Activated CD8-positive, alpha-beta T cell treated with anti-CD3 and anti-CD28 coated beads for 36 hours (primary cell): ENCODE results near the gene BTG4. TPM values are rescaled to one million over a fixed set of nuclear protein-coding genes. Genes with fewer than 3 reads are reported as not detected.

Source experiments
- ATAC-seq: fragments of 200-7000 bp; cut with Tn5 transposase; one replicate; pipeline ENCODE4 v1.10.0; 2021; ENCODE audit warnings: mild to moderate bottlenecking, moderate library complexity
- CTCF ChIA-PET: fragments of 350-600 bp; sonication (Branson Sonifier 250); formaldehyde crosslinking; loops from one replicate; lab custom pipeline; 2021; ENCODE audit warnings: antibody characterized with exemption; lab: Charles Lee
- POLR2A ChIA-PET: fragments of 350-600 bp; sonication (Branson Sonifier 250); formaldehyde crosslinking; loops from one replicate; lab custom pipeline; 2021; ENCODE audit warnings: antibody characterized with exemption; lab: Charles Lee
- DNase-seq: peaks from one replicate; pipeline ENCODE4 v3.0.0-alpha.2; 2020
- H3K27ac Mint-ChIP-seq: one replicate; pipeline ENCODE4 v1.8.0; 2021; ENCODE audit warnings: mild to moderate bottlenecking, mixed read lengths
- H3K27me3 Mint-ChIP-seq: one replicate; pipeline ENCODE4 v1.8.0; 2021; ENCODE audit warnings: mixed read lengths
- H3K36me3 Mint-ChIP-seq: one replicate; pipeline ENCODE4 v1.8.0; 2021; ENCODE audit warnings: low read depth, mixed read lengths
- H3K4me1 Mint-ChIP-seq: one replicate; pipeline ENCODE4 v1.8.0; 2021; ENCODE audit warnings: low read depth, mixed read lengths
- H3K4me3 Mint-ChIP-seq: one replicate; pipeline ENCODE4 v1.8.0; 2021; ENCODE audit warnings: mild to moderate bottlenecking, moderate library complexity, mixed read lengths
- H3K9me3 Mint-ChIP-seq: one replicate; pipeline ENCODE4 v1.8.0; 2021; ENCODE audit warnings: mixed read lengths
- intact Hi-C: fragments of 100-400 bp; cut with micrococcal nuclease; formaldehyde crosslinking; loops from one replicate; pipeline ENCODE4 v1.10.0; 2022
- total RNA-seq, 2 experiments: library from RNA; stranded (reverse); gene quantifications; one replicate each; pipeline ENCODE4 v1.2.3, GENCODE V29; 2021
- TF ChIP-seq, protein P1 (sequence below): fragments of 200-600 bp; IDR thresholded peaks from one replicate; pipeline ENCODE4 v1.8.0; 2022; ENCODE audit warnings: antibody characterized with exemption, mild to moderate bottlenecking

Gene BTG4
- total RNA-seq, 2 experiments from 2014 or later = 0.36 to 0.98 TPM

DNA sequence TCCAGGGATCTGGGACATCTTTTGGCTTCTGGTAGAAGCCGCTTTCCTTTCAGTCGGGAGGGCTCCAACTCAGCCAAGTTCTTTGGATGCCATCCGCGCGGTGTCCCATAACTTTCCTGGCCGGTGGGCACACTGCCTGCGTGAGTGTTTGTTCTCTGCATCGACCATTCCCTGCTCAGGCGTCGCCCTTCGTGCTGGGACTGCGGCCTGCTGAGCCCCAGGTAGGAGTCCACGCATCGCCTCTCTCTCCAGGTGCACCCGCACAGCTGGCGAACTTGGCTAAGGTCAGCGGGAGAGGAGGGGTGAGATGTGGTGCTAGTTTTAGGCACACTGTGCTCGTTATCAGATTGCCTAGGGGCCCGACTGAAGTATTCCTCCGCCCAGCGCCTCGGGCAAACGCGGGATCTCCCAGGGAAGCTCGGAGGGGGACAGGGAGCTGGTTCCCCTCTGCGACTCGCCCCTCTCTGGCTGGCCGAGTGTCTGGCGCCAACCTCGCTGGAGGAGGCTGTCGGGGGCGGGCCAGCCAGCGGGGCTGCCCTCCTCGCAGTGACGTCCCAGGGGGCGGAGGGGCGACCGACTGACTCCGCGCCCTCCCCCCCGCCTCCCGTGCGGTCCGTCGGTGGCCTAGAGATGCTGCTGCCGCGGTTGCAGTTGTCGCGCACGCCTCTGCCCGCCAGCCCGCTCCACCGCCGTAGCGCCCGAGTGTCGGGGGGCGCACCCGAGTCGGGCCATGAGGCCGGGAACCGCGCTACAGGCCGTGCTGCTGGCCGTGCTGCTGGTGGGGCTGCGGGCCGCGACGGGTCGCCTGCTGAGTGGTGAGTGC lies 28.1 kb upstream of the BTG4 start, which contains the start of gene LAYN:
Gene LAYN (plus strand): TSS at position 607 of the 823 bp plus-strand sequence. CDS start 124 bp downstream, at position 731.
- peaks cover 22% of the 10 kb centered on the region for H3K27me3 Mint-ChIP-seq
- peaks cover 48% of the 10 kb centered on the region for H3K4me1 Mint-ChIP-seq
- H3K9me3 Mint-ChIP-seq = no peaks in the 10 kb centered on the region
- DNase-seq (peak; percentile 88), ATAC-seq (peak; percentile 59)
- peak within 1 kb of the TSS; percentile 75 for H3K4me3 Mint-ChIP-seq
- peaks cover 42% of the 10 kb centered on the region for H3K36me3 Mint-ChIP-seq
- ChIA-PET POLR2A (interaction anchor here (0.6 to 2.5 kb wide), 11 partner anchors 9 to 80 kb away, joined by 3 to 7 read pairs (median 4); no protein-coding TSS in a partner anchor), CTCF (interaction anchor here (0.9 to 6.5 kb wide), 6 partner anchors 8 to 94 kb away, joined by 3 to 35 read pairs (median 6); no protein-coding TSS in a partner anchor)
- TF ChIP-seq, protein P1, sequence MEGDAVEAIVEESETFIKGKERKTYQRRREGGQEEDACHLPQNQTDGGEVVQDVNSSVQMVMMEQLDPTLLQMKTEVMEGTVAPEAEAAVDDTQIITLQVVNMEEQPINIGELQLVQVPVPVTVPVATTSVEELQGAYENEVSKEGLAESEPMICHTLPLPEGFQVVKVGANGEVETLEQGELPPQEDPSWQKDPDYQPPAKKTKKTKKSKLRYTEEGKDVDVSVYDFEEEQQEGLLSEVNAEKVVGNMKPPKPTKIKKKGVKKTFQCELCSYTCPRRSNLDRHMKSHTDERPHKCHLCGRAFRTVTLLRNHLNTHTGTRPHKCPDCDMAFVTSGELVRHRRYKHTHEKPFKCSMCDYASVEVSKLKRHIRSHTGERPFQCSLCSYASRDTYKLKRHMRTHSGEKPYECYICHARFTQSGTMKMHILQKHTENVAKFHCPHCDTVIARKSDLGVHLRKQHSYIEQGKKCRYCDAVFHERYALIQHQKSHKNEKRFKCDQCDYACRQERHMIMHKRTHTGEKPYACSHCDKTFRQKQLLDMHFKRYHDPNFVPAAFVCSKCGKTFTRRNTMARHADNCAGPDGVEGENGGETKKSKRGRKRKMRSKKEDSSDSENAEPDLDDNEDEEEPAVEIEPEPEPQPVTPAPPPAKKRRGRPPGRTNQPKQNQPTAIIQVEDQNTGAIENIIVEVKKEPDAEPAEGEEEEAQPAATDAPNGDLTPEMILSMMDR = no peak
- intact Hi-C loops = loop anchor here (10.0 kb wide), 1 partner anchor 86 kb away; no protein-coding TSS in a partner anchor
- peak within 1 kb of the TSS; percentile 80 for H3K27ac Mint-ChIP-seq

DNA sequence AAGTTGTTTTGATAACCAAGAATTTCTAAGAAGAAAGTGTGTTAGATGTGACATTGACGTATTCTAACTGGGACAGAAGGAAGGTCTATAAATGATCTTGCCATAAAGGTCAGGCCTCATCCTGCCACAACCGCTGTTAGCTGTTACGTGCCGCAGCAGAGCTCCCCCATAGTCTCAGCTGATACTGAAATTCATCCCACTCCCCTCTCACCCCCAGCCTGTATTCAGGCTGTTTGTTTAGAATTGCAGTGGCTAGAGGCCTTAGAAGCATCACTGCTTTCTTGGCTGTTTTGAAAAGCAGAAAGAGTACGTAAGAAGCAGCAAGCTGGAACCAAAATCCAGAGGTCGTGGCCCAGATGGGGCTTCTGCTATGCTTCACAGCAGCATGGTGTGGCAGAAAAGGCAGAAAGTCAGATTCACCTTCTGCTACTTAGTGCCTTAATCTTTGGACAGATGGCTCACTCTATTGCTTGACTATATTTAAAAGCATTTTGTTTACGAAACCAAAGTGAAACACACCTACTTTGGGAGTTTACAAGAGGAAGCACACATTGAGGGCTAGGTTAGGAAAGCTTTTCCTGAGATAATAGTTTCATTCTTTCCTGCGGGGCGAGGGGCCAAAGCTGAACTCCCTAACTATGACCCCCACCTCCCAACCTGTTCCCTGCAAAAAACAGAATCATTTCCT lies 27.4 kb upstream of the BTG4 start:
- Mint-ChIP-seq H3K27me3 (peaks cover 24% of the 10 kb centered on the region), H3K36me3 (peaks cover 35% of the 10 kb centered on the region), H3K4me1 (peaks cover 55% of the 10 kb centered on the region), H3K27ac (peak overlapping the region; percentile 80), H3K4me3 (peak overlapping the region; percentile 75), H3K9me3 (no peaks in the 10 kb centered on the region)
- ATAC-seq = peak; percentile 69
- peak; percentile 87 for DNase-seq
- POLR2A ChIA-PET = interaction anchor here (0.6 to 2.5 kb wide), 13 partner anchors 8 to 80 kb away, joined by 3 to 7 read pairs (median 4); no protein-coding TSS in a partner anchor
- intact Hi-C loops = loop anchor here (10.0 kb wide), 1 partner anchor 85 kb away; no protein-coding TSS in a partner anchor
- TF ChIP-seq, protein P1 = no peak
- CTCF ChIA-PET = interaction anchor here (1.0 to 6.5 kb wide), 6 partner anchors 15 to 93 kb away, joined by 3 to 35 read pairs (median 6); no protein-coding TSS in a partner anchor

DNA sequence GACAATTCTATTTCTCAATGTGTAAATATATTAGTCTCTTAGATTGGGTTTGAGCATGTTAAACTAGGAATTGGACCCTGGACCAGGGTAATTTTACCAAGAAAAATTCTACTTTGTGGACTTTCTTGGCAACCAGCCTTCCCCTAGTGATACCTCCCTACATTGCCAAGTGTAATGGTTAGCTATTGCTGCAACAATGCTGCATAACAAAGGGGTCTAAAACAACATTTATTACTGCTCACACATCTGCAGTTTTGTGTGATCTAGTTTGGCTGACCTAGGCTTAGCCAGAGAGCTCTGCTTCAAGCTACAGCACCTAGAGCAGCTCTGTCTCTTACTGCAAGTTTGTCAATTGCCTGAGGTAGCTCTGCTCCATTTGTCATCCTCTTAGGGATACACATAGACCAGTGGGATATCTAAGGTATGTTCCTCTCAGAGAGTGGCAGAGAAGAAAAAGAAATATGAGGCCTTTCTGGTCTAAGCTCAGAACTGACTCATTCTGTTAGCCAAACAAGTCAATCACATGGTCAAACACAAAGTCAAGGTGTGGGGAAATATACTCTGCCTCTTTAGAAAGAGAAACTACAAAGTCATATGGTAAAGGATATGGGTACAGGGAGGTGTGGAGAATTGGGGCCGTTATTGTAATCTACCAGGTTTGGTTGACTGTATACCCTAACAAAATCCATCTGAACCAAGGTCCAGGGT lies 26.4 kb upstream of the BTG4 start:
- intact Hi-C loops = no loop called here
- H3K4me3 Mint-ChIP-seq = peak overlapping the region; percentile 75
- TF ChIP-seq, protein P1 = no peak
- H3K9me3 Mint-ChIP-seq = no peaks in the 10 kb centered on the region
- CTCF ChIA-PET = interaction anchor here (0.7 to 6.5 kb wide), 6 partner anchors 10 to 92 kb away, joined by 3 to 35 read pairs (median 6); no protein-coding TSS in a partner anchor
- H3K27me3 Mint-ChIP-seq = peaks cover 26% of the 10 kb centered on the region
- DNase-seq = peak; percentile 24
- POLR2A ChIA-PET = interaction anchor here (1.0 to 2.5 kb wide), 7 partner anchors 7 to 25 kb away, joined by 3 to 7 read pairs (median 3); no protein-coding TSS in a partner anchor
- peak; percentile 70 for ATAC-seq
- peaks cover 56% of the 10 kb centered on the region for H3K4me1 Mint-ChIP-seq
- peaks cover 25% of the 10 kb centered on the region for H3K36me3 Mint-ChIP-seq
- peak overlapping the region; percentile 80 for H3K27ac Mint-ChIP-seq

DNA sequence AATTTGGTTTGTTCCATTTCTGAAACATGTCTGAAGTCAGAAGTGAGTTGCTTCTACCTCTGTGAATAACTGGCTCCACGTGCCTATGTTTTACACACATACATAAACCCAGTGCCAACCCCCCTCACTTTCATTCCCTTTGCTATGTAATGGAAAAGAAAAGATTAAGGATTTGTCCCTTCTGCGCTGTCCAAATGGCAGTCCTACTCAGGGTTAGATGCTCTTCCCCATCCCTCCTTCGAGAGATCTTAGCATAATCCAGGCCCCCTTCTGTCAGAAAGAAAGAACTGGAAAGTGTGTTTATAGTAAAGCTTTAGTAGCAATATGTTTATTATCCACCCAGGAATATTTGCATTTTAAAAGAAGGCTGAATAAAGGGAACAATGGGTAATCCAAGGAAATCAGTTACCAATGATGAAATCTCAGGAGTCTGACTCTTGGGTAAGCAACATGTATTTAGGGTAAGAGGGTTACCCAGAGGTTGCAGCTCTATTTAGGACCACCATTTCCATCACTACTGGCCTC lies 25.2 kb upstream of the BTG4 start:
- TF ChIP-seq, protein P1 = no peak
- peaks cover 53% of the 10 kb centered on the region for H3K4me1 Mint-ChIP-seq
- intact Hi-C loops = no loop called here
- ChIA-PET POLR2A (no interaction called here), CTCF (interaction anchor here (1.3 kb wide), 1 partner anchor 11 kb away, joined by 3 read pairs; no protein-coding TSS in a partner anchor)
- H3K4me3 Mint-ChIP-seq = no peak overlapping the region
- peak overlapping the region; percentile 80 for H3K27ac Mint-ChIP-seq
- ATAC-seq (no peak), DNase-seq (no peak)
- H3K36me3 Mint-ChIP-seq = peaks cover 14% of the 10 kb centered on the region
- H3K27me3 Mint-ChIP-seq = peaks cover 24% of the 10 kb centered on the region
- no peaks in the 10 kb centered on the region for H3K9me3 Mint-ChIP-seq
